Measurements from ENCODE around the gene ZBED4.

Gene ZBED4

GRCh38 chr22:49853981-49854831 is 562 bp downstream of the ZBED4 start:
- no peak for DNase-seq (ENCODE audit: low read depth)

DNA sequence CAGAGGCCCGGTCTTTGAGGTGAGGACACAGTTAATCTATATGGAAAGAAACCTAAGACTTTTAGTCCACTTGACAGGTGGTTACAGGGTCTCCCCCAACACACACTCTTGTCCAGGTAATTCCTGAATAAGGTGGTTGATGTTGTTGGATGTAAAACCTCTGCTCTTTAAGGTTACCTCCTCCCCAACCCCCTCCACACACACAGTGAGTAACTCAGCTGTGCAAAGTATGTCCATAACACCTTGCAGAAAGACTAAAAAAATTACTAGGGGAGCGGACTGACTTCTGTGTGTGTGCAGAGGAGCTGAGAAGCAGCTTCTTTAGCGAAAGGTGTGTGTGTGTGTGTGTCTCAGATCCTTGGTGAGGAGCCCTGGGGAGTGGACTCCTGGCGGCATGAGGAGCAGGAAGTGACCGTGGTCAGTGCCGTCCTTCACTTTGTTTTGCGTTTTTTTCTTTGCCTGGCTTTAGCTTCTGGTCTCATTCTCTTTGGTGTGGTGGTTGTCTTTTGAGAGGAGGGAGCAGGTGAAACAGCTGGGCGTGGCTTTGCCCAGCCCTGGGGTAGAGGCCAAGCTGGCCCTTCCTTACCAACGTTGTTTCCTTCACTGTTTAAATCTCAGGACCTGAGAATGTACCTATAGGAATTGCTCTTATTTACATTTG is 1.7 kb downstream of the ZBED4 start:
- DNase-seq (ENCODE audit: low read depth): no peak

- no peak for DNase-seq (ENCODE audit: low read depth)
These were observed 2.7 kb downstream of the ZBED4 start for GRCh38 chr22:49856343-49856742.

DNA sequence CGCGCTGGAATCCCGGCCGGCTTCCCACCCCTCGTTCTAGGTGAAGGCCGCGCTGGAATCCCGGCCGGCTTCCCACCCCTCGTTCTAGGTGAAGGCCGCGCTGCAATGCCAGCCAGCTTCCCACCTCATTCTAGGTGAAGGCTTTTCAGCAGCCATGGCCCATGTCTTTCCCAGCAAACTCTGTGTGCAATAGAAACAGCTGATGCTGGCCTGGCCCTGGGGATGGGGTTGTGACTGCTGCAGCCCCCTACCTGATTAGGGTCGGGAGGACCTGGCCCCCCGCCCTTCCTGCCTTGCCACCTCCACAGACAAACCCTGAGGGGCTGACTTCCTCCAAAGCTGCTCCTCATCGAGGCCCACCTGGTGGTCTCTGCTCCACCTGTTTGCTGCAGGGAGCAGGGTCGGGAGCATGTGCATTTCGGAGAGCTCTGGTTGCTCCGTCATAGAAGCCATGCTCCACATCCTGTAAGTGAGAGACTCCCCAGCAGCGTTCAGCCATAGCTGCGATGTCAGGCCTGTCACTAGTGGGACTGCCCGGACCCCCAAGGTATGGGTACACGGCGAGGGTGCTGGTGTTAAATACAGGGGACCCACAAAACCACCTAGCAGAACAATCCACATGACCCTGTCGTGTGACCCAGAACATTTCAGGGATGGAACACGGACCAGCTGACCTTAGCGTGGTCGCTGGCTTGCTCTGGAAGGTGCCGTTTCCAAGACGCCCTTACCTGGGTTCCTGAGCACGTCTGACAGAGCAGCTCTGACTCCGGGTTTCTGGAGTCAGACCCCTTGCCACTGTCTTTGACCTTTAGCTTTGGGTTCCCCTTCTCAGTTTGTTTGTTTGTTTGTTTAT is 3.3 kb downstream of the ZBED4 start:
- DNase-seq (ENCODE audit: low read depth): no peak

DNA sequence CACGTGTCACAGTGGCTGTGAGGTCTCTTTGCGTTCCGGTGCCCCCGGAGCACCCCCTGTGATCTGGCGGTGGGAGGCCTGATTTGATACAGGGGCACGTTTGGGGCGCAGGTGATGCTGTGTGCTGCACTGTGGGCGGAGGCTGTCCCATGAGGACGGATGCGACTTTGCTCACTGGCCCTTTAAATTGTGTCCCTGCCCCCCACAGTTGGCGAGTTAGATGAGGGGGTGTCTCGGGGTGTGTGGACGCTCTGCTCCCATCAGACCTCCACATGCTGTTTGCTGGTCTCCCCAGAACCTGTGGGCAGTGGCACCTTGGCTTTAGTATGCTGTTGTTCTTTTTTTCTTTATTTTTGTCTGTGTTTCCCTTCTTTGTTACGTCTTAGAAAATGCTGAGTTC is 5.2 kb downstream of the ZBED4 start:
- DNase-seq (ENCODE audit: low read depth): no peak

DNA sequence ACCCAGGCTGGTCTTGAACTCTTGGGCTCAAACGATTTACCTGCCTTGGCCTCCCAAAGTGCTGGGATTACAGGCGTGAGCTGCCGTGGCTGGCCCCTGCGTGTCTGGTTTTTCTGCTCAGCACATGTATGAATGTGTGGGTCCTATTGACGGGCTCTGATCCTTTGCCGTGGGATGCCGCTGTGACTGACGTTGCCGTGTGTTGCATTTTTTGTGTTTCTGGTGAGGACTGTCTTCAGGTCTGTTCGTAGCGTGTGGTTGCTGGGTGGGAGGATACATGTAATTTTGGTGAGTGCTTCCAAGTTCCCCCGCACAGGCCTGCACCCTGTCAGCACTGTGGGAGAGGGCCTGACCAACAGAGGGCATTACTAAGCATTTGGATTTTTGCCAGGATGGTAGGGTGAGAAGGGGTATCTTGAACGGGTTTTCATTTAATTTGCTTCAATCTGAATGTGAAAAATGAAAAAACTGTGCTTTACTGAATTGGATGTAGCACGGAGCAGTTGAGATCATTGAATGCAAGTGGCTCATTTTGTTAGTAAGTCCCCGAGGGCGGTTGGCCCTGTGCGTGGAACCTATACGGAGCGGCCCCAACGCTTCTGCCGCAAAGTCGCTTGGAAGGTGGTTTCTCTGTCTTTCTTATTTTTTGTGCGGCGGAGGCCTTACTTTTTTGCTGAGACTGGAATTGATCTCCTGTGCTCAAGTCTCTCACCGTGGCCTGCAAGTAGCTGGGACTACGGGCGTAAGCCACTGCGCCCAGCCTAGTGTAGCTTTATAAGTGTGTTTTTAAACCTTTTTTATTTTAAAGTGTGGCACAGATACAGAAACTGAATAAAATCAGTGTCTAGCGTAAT is 8.2 kb downstream of the ZBED4 start:
- no peak for DNase-seq (ENCODE audit: low read depth)

DNA sequence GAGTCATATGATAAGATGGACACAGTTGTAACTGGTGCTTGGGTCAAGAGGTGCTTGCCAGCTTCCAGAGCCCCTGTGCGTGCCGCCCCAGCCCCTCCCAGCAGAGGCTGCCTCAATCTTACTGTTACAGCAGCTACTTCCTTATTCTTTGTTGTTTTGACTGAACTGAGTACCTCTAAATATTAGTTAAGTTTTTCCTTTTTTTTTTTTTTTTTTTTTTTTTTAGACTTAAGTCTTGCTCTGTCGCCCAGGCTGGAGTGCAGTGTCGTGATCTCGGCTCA is 8.8 kb downstream of the ZBED4 start:
- DNase-seq (ENCODE audit: low read depth): no peak

GRCh38 chr22:49863931-49864330 is 10.3 kb downstream of the ZBED4 start:
- DNase-seq (ENCODE audit: low read depth): no peak

DNA sequence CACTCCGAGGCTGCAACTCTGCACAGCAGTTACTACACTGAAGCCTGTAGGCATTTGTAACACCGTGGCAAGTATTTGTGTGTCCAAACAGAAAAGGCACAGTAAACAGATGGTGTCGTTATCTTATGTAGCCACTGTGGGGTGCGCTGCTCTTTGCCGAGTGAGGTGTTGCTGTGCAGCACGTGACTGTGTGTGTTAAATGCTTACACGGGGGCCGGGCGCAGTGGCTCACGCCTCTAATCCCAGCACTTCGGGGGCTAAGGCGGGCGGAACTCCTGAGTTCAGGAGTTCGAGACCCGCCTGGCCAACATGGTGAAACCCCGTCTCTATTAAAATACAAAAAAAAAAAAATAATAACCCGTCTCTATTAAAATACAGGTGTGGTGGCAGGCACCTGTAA is 11.5 kb downstream of the ZBED4 start:
- DNase-seq (ENCODE audit: low read depth): no peak

- DNase-seq (ENCODE audit: low read depth): no peak
These were observed 12.5 kb downstream of the ZBED4 start for GRCh38 chr22:49866134-49866533.

DNA sequence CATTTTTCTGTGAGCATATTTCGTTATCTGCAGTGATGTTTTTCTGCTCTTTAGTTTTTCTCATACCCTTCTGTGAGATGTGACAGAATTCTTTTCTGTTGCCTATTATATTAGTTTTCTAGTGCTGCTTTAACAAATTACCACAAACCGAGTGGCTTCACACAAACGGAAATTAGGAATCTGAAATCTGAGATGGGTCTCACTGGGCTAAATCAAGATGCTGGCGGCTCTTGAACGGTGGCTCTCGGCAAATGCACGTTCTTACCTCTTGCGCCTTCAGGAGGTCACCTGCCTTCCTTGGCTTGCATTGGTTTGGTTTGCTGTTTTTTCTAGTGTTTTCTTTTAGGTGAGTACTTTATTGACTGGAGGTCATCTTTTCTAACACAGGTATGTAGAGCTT is 13.0 kb downstream of the ZBED4 start:
- no peak for DNase-seq (ENCODE audit: low read depth)

- DNase-seq (ENCODE audit: low read depth): no peak
These were observed 13.9 kb downstream of the ZBED4 start for GRCh38 chr22:49867303-49868265.

DNA sequence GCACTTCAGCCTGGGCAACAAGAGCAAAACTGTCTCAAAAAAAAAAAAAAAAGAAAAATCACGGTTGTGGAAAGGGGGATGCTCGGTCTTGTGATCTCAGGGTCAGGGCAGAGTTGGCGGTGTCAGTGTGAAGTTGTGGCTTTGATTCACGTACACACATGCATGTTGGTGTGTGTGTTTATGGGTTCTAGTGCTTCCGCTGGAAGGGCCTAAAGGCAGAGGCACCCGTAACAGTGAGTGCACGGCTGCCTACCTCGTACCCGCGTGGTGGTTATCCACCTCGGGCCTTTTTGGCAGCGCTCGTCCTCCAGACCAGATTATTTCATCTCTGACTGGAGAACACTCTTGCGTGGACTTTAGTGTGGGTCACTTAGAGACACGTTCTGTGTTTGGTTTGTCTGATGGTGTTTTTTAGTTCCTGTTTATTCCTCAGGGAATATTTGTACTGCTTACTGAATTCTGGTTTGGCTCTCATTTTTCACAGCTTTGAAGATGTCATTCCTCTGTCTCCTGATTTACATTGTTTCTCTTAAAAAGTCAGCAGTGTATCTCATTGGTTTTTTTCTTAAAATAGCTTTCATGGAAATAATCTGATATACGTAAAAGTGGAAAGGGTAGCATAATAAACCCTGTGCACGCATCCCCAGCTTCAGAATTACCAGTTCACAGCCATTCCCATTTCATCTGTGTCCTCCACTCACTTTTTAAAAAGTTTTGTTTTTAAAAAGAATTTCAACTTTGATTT is 15.6 kb downstream of the ZBED4 start:
- DNase-seq (ENCODE audit: low read depth): no peak

GRCh38 chr22:49869845-49870712 is 16.4 kb downstream of the ZBED4 start:
- DNase-seq (ENCODE audit: low read depth): no peak

GRCh38 chr22:49871482-49871881 is 17.8 kb downstream of the ZBED4 start:
- no peak for DNase-seq (ENCODE audit: low read depth)

DNA sequence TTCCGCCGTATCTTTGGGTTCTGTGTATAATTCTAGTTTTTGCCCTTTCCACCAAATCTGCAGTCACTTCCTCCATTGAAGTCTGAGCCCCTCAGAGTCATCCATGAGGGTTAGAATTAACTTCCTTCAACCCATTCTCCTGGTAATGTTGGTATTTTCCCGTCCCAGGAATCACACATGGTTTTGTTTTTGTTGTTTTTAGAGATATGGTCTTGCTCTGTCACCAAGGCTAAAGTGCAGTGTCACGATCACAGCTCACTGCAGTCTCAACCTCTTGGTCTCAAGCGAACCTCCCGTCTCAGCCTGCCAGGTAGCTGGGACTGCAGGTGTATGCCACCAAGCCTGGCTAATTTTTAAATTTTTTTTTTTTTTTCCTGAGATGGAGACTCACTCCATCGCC is 18.7 kb downstream of the ZBED4 start:
- DNase-seq (ENCODE audit: low read depth): no peak

GRCh38 chr22:49873228-49873940 is 19.7 kb downstream of the ZBED4 start:
- DNase-seq (ENCODE audit: low read depth): no peak

GRCh38 chr22:49877642-49878041 is 24.0 kb downstream of the ZBED4 start:
- no peak for DNase-seq (ENCODE audit: low read depth)
